ENCODE data around the gene ZNF677.
"Not testable (repeated sequence)": the region's sequence is repeated elsewhere in the genome, so short reads cannot be mapped to it uniquely, and the experiment has no call there.

Gene ZNF677

GRCh38 chr19:53193535-53194222, 61.0 kb downstream of the ZNF677 start:
- DNase-seq (ENCODE audit: low read depth in 2 of 2): no peak

DNA sequence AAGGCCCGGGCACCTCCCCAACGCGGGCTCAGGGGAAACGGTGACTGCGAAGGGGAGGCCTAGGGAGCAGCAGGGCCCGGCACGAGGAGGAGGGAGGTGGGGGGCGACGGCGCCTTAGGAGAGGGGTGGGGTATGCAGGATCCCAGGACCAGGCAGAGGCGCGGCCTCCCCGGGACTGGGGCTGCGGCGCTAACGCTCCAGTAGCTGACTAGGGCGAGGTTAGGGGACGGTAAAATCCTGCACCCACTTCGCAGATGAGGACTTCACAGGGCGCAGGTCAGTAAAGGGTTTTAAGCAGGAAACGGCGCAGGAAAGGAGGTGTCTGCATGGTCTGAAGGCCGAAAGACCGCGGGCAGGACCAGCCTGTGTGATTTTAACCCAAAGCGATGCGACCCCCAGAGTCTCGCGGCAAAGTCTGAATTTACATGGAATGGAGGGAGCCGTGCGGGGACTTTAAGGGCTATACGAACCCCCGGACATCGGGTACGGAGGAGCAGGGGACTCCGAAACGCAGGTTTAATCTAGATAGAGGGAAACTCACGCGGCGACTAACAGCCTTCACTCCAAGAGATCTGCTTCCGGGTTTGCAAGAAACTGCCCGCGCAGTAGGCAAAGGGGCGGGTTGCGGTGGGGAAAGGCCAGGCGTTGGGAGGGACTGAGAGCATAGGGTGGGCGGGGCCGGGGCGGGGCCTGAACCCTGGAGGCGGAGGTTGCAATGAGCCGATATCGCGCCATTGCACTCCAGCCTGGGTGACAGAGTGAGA, 61.7 kb downstream of the ZNF677 start, which contains the start of gene ZNF665:
Gene ZNF665, minus strand, starts transcription at position 588 of the 764 bp plus-strand sequence. CDS start 10,460 bp downstream, outside the sequence.
- peak; percentile 48 to 56 for DNase-seq (ENCODE audit: low read depth in 2 of 2)

DNA sequence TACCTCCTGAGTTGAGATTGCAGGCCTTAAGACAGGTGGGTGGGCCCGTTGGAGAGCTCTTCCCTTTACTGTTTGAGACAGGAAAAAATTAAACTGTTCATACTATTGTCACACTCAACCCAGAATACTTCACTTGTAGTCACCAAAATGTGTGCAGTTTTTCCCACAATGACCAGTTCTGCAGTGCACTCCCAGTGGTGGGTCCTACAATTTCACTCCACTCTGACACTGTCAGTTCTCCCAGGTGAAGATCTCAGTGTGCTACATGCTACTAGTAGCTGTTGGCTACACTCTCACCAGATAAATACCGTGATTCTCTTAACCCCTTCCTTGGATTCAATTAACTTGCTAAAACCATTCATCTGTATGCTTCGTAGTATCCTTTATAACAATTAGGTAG, 64.4 kb downstream of the ZNF677 start:
- no peak for DNase-seq (ENCODE audit: low read depth in 2 of 2)

DNA sequence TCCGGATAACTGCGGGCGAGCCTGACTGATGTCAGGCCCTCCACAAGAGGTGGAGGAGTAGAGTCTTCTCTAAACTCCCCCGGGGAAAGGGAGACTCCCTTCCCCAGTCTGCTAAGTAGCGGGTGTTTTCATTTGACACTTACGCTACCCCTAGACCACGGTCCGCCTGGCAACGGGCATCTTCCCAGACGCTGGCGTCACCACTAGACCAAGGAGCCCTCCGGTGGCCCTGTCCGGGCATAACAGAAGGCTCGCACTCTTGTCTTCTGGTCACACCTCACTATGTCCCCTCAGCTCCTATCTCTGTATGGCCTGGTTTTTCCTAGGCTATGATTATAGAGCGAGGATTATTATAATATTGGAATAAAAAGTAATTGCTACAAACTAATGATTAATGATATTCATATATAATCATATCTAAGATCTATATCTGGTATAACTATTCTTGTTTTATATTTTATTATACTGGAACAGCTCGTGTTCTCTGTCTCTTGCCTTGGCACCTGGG, 64.9 kb downstream of the ZNF677 start:
- DNase-seq (ENCODE audit: low read depth in 2 of 2): not testable (repeated sequence)
